ENCODE measurements around the gene C20orf173. TPM values are rescaled to one million over a fixed set of nuclear protein-coding genes. Genes with fewer than 3 reads are reported as not detected.
A peak's percentile ranks its signal among the peaks of the same experiment; 100 is the strongest.

Gene C20orf173
- total and polyA plus RNA-seq, 2 of the 13 experiments (the other 11 are each of a cell fraction or from before 2014, with no cell fraction given): not detected

- peak; percentile 52; the same call in 1 of the 2 replicates for TF ChIP-seq HNF1B (CRISPR knock-in tag; IDR thresholded peaks at IDR 0.05)
- TF ChIP-seq ETV6 (CRISPR knock-in tag; conservative IDR thresholded peaks at IDR 0.05): no peak; the same call in 1 of the 2 replicates
- TF ChIP-seq ZNF33B (CRISPR knock-in tag; IDR thresholded peaks at IDR 0.05): peak; percentile 85; the same call in 1 of the 2 replicates
- peak; percentile 57 for TF ChIP-seq SMC3 (IDR thresholded peaks at IDR 0.05; ENCODE audit: low read length)
- peak; percentile 35; the same call in 1 of the 2 replicates for TF ChIP-seq ZNF704 (CRISPR knock-in tag; IDR thresholded peaks at IDR 0.05; ENCODE audit: borderline replicate concordance)
- TF ChIP-seq, protein P1, sequence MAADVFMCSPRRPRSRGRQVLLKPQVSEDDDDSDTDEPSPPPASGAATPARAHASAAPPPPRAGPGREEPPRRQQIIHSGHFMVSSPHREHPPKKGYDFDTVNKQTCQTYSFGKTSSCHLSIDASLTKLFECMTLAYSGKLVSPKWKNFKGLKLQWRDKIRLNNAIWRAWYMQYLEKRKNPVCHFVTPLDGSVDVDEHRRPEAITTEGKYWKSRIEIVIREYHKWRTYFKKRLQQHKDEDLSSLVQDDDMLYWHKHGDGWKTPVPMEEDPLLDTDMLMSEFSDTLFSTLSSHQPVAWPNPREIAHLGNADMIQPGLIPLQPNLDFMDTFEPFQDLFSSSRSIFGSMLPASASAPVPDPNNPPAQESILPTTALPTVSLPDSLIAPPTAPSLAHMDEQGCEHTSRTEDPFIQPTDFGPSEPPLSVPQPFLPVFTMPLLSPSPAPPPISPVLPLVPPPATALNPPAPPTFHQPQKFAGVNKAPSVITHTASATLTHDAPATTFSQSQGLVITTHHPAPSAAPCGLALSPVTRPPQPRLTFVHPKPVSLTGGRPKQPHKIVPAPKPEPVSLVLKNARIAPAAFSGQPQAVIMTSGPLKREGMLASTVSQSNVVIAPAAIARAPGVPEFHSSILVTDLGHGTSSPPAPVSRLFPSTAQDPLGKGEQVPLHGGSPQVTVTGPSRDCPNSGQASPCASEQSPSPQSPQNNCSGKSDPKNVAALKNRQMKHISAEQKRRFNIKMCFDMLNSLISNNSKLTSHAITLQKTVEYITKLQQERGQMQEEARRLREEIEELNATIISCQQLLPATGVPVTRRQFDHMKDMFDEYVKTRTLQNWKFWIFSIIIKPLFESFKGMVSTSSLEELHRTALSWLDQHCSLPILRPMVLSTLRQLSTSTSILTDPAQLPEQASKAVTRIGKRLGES (CRISPR knock-in tag; IDR thresholded peaks at IDR 0.05; ENCODE audit: borderline replicate concordance): no peak
Measured at GRCh38 chr20:35523298-35523888, 6.1 kb downstream of the C20orf173 start (continued).
